Transverse colon (tissue), 3 donors: Measurements from ENCODE around the gene TJP1.

Experiments
- CTCF ChIP-seq, 5 experiments: fragments of 200-600 bp in 3 of 5; fragments of 450-650 bp in 2 of 5; sonication (generic) in 3 of 5; IDR thresholded peaks; 1 replicate in 2 of 5; 2 replicates in 3 of 5; pipeline ENCODE4 v1.5.1; 2016 to 2017; ENCODE audit warnings: antibody characterized with exemption in 5 of 5, inconsistent platforms in 3 of 5, mild to moderate bottlenecking in 2 of 5, moderate library complexity in 1 of 5
- POLR2A ChIP-seq: fragments of 450-650 bp; IDR thresholded peaks from one replicate; pipeline ENCODE4 v1.6.1; 2016; ENCODE audit warnings: antibody characterized with exemption, mild to moderate bottlenecking, moderate library complexity

DNA sequence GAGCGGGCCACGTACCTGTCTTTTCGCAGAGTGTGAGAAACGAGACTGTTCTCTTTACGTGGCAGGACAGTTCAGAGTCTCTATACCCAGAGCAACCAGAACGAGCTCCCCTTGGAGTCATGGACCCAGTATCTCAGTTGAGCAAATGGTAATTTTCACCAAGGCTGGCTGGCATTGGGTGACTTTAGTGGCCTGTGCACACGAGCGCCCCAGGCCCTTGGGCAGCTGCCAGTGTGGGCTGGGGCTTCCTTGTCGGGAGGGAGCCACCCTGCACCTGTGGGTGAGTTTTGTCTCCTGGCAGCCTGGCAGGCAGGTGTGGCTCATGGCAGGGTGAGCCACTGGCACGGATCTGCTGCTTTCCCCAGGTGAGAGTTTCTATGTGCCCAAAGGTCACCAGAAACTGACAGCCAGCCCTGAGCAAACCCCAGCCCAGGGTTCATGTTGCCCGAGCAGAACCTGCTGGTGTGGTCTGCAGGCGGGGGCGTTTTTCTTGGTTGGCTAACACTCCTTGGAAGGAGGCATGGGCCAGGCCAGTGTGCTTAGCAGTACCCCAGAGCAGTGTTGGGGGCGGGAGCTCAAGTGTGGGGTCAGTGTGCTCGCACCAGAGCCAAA lies 135.0 kb downstream of the TJP1 start:
- TF ChIP-seq POLR2A = no peak
- TF ChIP-seq CTCF (IDR thresholded peaks at IDR 0.05) = no peak
